DND-41 (cell line): ENCODE data around the gene ATXN1.

Experiments used
- EZH2 ChIP-seq: IDR thresholded peaks from 3 replicates; pipeline ENCODE4 v1.6.1; 2012; ENCODE audit warnings: borderline replicate concordance, low read depth, mild to moderate bottlenecking, moderate library complexity, low read length, inconsistent platforms; ENCODE audit not compliant: severe bottlenecking
- TF ChIP-seq, protein P1 (sequence below): IDR thresholded peaks from 2 replicates; pipeline ENCODE4 v1.5.1; 2012; ENCODE audit warnings: borderline replicate concordance, low read length, moderate library complexity, mild to moderate bottlenecking; ENCODE audit not compliant: poor library complexity, severe bottlenecking; ENCODE audit errors: extremely low read depth

DNA sequence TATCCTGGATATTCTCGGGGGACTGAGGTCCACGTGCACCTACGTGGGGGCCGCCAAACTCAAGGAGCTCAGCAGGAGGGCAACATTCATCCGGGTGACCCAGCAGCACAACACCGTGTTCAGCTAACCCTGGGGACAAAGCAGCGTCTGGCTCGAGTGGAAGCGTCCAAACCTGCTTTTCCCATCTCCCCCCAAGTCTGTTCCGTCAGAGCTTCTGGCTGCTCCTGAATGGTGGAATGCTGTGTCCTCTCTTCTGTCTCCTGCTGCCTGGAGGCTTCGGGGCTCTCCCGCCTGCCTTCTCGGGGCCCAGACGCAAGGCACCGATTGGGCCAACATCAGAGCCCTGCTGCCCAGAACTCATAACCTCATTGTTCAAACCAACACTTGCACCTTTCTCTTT is 466.2 kb downstream of the ATXN1 start:
- TF ChIP-seq, protein P1, sequence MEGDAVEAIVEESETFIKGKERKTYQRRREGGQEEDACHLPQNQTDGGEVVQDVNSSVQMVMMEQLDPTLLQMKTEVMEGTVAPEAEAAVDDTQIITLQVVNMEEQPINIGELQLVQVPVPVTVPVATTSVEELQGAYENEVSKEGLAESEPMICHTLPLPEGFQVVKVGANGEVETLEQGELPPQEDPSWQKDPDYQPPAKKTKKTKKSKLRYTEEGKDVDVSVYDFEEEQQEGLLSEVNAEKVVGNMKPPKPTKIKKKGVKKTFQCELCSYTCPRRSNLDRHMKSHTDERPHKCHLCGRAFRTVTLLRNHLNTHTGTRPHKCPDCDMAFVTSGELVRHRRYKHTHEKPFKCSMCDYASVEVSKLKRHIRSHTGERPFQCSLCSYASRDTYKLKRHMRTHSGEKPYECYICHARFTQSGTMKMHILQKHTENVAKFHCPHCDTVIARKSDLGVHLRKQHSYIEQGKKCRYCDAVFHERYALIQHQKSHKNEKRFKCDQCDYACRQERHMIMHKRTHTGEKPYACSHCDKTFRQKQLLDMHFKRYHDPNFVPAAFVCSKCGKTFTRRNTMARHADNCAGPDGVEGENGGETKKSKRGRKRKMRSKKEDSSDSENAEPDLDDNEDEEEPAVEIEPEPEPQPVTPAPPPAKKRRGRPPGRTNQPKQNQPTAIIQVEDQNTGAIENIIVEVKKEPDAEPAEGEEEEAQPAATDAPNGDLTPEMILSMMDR = no peak
- TF ChIP-seq EZH2 = no peak
